Naive thymus-derived CD4-positive, alpha-beta T cell (primary cell): ENCODE results near the gene KLHL22. TPM values are rescaled to one million over a fixed set of nuclear protein-coding genes. Genes with fewer than 3 reads are reported as not detected.

Experiments
- ATAC-seq: fragments of 150-1000 bp; cut with Tn5 transposase; 2 replicates; pipeline ENCODE4 v1.10.0; 2021; ENCODE audit warnings: mild to moderate bottlenecking, moderate library complexity
- CTCF ChIA-PET: fragments of 350-600 bp; sonication (Branson Sonifier 250); formaldehyde crosslinking; loops from one replicate; lab custom pipeline; 2021; ENCODE audit warnings: antibody characterized with exemption; lab: Charles Lee
- POLR2A ChIA-PET: fragments of 350-600 bp; sonication (Branson Sonifier 250); formaldehyde crosslinking; loops from one replicate; lab custom pipeline; 2021; ENCODE audit warnings: antibody characterized with exemption, inconsistent platforms; lab: Charles Lee
- DNase-seq, 9 donors: peaks; one replicate each; pipeline versions ENCODE4 v3.0.0 to v3.0.0-alpha.2; 2020 to 2022; ENCODE audit warnings: mixed read lengths in 1 of 9
- H3K27ac ChIP-seq: one replicate; pipeline ENCODE4 v1.7.0; 2013; ENCODE audit warnings: mild to moderate bottlenecking, low read depth, low read length, moderate library complexity
- H3K27me3 ChIP-seq, 2 donors: one replicate each; pipeline ENCODE4 v1.7.0; 2013; ENCODE audit warnings: low read length in 2 of 2, mild to moderate bottlenecking in 2 of 2, moderate library complexity in 2 of 2; ENCODE audit not compliant: control insufficient read depth in 2 of 2, insufficient read depth in 2 of 2
- H3K36me3 ChIP-seq, 3 experiments: 1 replicate in 2 of 3; 2 replicates in 1 of 3; pipeline ENCODE4 v1.7.0; 2013; ENCODE audit warnings: low read length in 3 of 3, mild to moderate bottlenecking in 3 of 3, moderate library complexity in 1 of 3; ENCODE audit not compliant: insufficient read depth in 3 of 3, control insufficient read depth in 2 of 3
- H3K4me1 ChIP-seq, 2 donors: one replicate each; pipeline ENCODE4 v1.7.0; 2013; ENCODE audit warnings: low read length in 2 of 2, mild to moderate bottlenecking in 2 of 2, moderate library complexity in 1 of 2; ENCODE audit not compliant: control insufficient read depth in 2 of 2, insufficient read depth in 2 of 2
- H3K4me3 ChIP-seq: 2 replicates; pipeline ENCODE4 v1.7.0; 2013; ENCODE audit warnings: mild to moderate bottlenecking, low read length
- H3K9me3 ChIP-seq, 3 experiments: 1 replicate in 2 of 3; 2 replicates in 1 of 3; pipeline ENCODE4 v1.7.0; 2013; ENCODE audit warnings: low read length in 3 of 3; ENCODE audit not compliant: control insufficient read depth in 2 of 3
- H3K27ac Mint-ChIP-seq, 9 donors: one replicate each; pipeline ENCODE4 v1.8.0; 2020 to 2022; ENCODE audit warnings: mixed read lengths in 9 of 9, mild to moderate bottlenecking in 8 of 9, moderate library complexity in 5 of 9, inconsistent platforms in 2 of 9
- H3K27me3 Mint-ChIP-seq, 5 donors: one replicate each; pipeline ENCODE4 v1.8.0; 2021 to 2022; ENCODE audit warnings: mixed read lengths in 5 of 5, mild to moderate bottlenecking in 1 of 5
- H3K36me3 Mint-ChIP-seq, 5 donors: one replicate each; pipeline ENCODE4 v1.8.0; 2020 to 2022; ENCODE audit warnings: mixed read lengths in 5 of 5, mild to moderate bottlenecking in 3 of 5, inconsistent platforms in 1 of 5
- H3K4me1 Mint-ChIP-seq, 7 donors: one replicate each; pipeline ENCODE4 v1.8.0; 2020 to 2022; ENCODE audit warnings: mixed read lengths in 7 of 7, mild to moderate bottlenecking in 3 of 7, inconsistent platforms in 1 of 7
- H3K4me3 Mint-ChIP-seq, 10 donors: one replicate each; pipeline ENCODE4 v1.8.0; 2020 to 2022; ENCODE audit warnings: mild to moderate bottlenecking in 10 of 10, mixed read lengths in 10 of 10, moderate library complexity in 6 of 10, inconsistent platforms in 2 of 10
- H3K9me3 Mint-ChIP-seq, 11 donors: one replicate each; pipeline ENCODE4 v1.8.0; 2020 to 2022; ENCODE audit warnings: mixed read lengths in 11 of 11, mild to moderate bottlenecking in 4 of 11, inconsistent platforms in 1 of 11, moderate library complexity in 1 of 11
- intact Hi-C, 2 donors: fragments of 100-400 bp; cut with micrococcal nuclease; formaldehyde crosslinking; loops; one replicate each; pipeline ENCODE4 v1.15.1; 2023
- polyA plus RNA-seq, 2 donors: library from polyadenylated mRNA; unstranded; fragments of 300-500 nt; fragmentation: Illumina TruSeq; gene quantifications; one replicate each; pipeline ENCODE4 v1.2.3, GENCODE V29; 2021
- total RNA-seq, 6 experiments: library from RNA in 5 of 6; stranded (reverse) in 5 of 6; gene quantifications; 1 replicate in 5 of 6; 2 replicates in 1 of 6; pipeline ENCODE4 v1.2.3 and lab custom pipeline; 2021 to 2026

Gene KLHL22
- total and polyA plus RNA-seq, 7 experiments from 2014 or later, result 20.6 to 71.3 (median 40.0) TPM

DNA sequence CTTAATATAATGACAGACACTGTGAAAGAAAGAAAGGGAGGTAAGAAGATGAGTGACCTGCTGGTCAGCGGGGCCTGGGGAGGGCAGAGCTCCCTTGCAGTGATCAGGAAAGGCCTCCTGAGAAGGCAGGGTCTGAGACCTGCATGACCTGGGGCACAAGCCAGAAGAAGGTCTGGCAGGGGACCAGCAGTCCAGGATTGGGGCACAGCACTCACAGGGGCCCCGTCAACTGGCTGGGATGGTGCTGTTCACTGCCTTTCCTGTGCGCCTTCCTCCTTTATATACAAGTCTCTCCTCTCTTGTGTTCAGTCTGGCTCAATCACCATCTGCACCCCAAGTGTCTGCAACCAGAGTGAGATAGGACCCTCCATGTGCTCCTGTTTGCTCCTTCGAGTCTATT lies 35.7 kb downstream of the KLHL22 start:
- Histone ChIP-seq H3K27ac (no peak overlapping the region), H3K4me1 (peaks cover 33 to 42% of the 10 kb centered on the region in 2 donors), H3K4me3 (no peak overlapping the region), H3K27me3 (no peaks in the 10 kb centered on the region), H3K9me3 (no peaks in the 10 kb centered on the region), H3K36me3 (peaks cover 0 to 12% (median 5%) of the 10 kb centered on the region in 3 experiments)
- Mint-ChIP-seq H3K27me3 (no peaks in the 10 kb centered on the region), H3K27ac (peak overlapping the region in 6 of 9 donors; percentile 21 to 77 (median 36)), H3K4me1 (peaks cover 39 to 69% (median 61%) of the 10 kb centered on the region in 7 donors), H3K36me3 (peaks cover 11 to 38% (median 20%) of the 10 kb centered on the region in 5 donors), H3K9me3 (no peaks in the 10 kb centered on the region), H3K4me3 (peak overlapping the region in 3 of 10 donors; percentile 17 to 63 (median 51))
- intact Hi-C loops, result loop anchor here (5.0 kb wide), 3 partner anchors 163 to 1277 kb away; partner anchors contain the start of gene YPEL1 (in 1 of the 2)
- ChIA-PET CTCF (interaction anchor here (0.5 to 1.0 kb wide), 2 partner anchors 42 to 97 kb away, joined by 3 to 4 read pairs; no protein-coding TSS in a partner anchor), POLR2A (interaction anchor here (0.6 to 1.5 kb wide), 5 partner anchors 9 to 485 kb away, joined by 3 to 7 read pairs (median 3); no protein-coding TSS in a partner anchor)
- ATAC-seq, result no peak
- no peak for DNase-seq

DNA sequence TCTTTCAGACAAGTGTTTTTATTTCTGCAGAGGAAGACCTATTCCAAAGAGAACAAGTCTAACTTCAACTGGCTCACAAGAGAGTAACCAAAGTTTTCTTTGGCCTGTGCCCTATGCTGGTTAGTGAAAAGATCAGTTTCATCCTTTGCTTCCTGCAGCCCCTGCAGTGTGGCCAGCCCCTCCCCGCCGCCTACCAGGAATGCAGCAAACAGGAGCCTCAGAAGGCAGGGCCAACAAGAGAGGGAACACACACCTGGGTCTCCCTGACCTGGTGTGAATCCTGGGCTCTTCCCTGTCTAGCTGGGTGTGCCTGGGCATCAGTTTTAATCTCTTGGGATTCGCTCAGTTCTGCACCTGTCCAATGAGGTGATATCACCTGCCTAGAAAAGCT lies 36.4 kb downstream of the KLHL22 start:
- Histone ChIP-seq H3K27me3 (no peaks in the 10 kb centered on the region), H3K4me1 (peaks cover 26 to 34% of the 10 kb centered on the region in 2 donors)

DNA sequence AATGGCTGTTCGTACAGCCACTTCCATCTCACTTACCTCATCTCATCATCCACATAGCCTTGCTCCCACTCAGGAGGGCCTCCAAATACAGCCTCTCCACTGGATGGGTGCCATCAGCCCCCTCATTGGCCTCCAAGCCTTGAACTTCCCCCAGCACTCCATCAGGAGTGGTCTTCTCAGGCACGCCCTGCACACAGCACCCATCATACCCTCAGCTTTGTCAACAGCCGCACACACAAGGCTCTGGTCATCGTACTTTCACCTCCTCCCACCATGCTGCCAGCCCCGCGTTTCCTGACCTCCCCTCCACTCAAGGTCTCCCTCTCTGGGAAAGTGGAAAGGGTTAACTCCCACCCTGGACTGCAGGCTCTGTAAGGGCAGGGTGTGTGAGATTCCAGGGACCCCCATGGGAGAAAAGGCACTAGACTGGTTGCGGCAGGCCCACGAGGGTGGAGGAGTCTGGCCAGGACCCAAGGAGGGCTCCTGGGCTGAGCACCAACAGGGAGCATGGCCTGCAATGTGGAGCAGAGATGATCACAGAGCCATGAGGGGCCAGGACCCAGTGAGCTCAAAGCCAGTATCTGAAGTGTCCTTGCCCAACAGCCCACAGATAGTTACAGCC lies 37.0 kb downstream of the KLHL22 start:
- no peak for ATAC-seq
- Histone ChIP-seq H3K4me1 (peaks cover 21 to 29% of the 10 kb centered on the region in 2 donors), H3K9me3 (no peaks in the 10 kb centered on the region), H3K4me3 (no peak overlapping the region), H3K27ac (no peak overlapping the region), H3K27me3 (no peaks in the 10 kb centered on the region), H3K36me3 (peaks cover 0 to 12% (median 5%) of the 10 kb centered on the region in 3 experiments)
- Mint-ChIP-seq H3K27me3 (no peaks in the 10 kb centered on the region), H3K9me3 (peaks cover 0 to 2% (median 0%) of the 10 kb centered on the region in 11 donors), H3K36me3 (peaks cover 11 to 41% (median 20%) of the 10 kb centered on the region in 5 donors), H3K27ac (peak overlapping the region in 2 of 9 donors; percentile 25 to 43), H3K4me3 (no peak overlapping the region), H3K4me1 (peaks cover 26 to 57% (median 49%) of the 10 kb centered on the region in 7 donors)
- intact Hi-C loops, result loop anchor here in 1 of 2 donors (5.0 kb wide), 1 partner anchor 301 kb away; no protein-coding TSS in a partner anchor
- no peak for DNase-seq
- ChIA-PET CTCF (interaction anchor here (0.6 to 1.0 kb wide), 4 partner anchors 41 to 122 kb away, joined by 3 to 6 read pairs (median 4); no protein-coding TSS in a partner anchor), POLR2A (interaction anchor here (0.6 to 1.4 kb wide), 2 partner anchors 29 to 38 kb away, joined by 3 read pairs; no protein-coding TSS in a partner anchor)

More for the DNA sequence above, 36.4 kb downstream of the KLHL22 start:
- CTCF ChIA-PET, result interaction anchor here (0.5 to 1.0 kb wide), 4 partner anchors 41 to 122 kb away, joined by 3 to 6 read pairs (median 4); no protein-coding TSS in a partner anchor
- Mint-ChIP-seq H3K9me3 (peaks cover 0 to 2% (median 0%) of the 10 kb centered on the region in 11 donors), H3K36me3 (peaks cover 11 to 41% (median 20%) of the 10 kb centered on the region in 5 donors), H3K4me3 (peak overlapping the region in 1 of 10 donors; percentile 17), H3K4me1 (peaks cover 31 to 62% (median 54%) of the 10 kb centered on the region in 7 donors), H3K27ac (peak overlapping the region in 5 of 9 donors; percentile 24 to 77 (median 36)), H3K27me3 (no peaks in the 10 kb centered on the region)
- Histone ChIP-seq H3K4me3 (no peak overlapping the region), H3K27ac (no peak overlapping the region), H3K9me3 (no peaks in the 10 kb centered on the region), H3K36me3 (peaks cover 0 to 12% (median 5%) of the 10 kb centered on the region in 3 experiments)
- POLR2A ChIA-PET, result interaction anchor here (0.6 to 1.5 kb wide), 3 partner anchors 29 to 37 kb away, joined by 3 to 4 read pairs (median 3); no protein-coding TSS in a partner anchor
- DNase-seq (no peak), ATAC-seq (no peak)
- intact Hi-C loops, result loop anchor here in 1 of 2 donors (5.0 kb wide), 1 partner anchor 302 kb away; no protein-coding TSS in a partner anchor

DNA sequence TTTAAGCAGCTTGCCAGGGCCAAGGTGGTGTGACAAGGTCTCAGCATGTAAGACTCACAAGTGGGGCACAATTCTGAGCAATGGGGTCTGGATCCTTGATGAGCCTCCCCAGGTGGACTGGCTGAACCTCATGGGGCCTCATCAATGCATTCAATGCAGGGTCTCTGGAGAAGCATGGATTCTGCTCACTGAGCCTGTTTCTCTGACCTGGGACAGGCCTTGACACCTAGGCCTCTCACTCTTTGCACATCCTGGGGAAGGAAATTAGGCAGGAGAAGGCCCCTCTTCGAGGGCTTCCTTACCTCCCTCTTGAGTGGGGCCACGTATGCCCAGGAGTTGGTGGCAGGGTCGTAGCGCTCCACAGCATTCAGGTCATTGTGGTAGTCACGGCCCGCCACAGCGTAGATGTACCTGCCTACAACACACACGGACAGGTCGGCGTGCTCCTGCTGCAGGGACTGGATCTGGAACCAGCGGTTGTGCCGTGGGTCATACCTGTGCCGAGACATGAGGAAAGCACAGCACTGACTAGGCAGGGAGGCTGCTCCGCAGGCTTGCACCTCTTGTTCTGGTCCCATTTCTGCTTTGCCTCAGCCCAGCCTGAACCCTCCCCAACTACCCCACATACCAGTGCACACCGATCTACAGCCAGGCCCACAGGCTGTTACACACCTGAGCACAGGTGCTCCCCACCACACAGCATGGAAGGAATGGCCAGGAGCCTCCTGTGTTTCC lies 37.9 kb downstream of the KLHL22 start:
- DNase-seq, result no peak
- Mint-ChIP-seq H3K27me3 (no peaks in the 10 kb centered on the region), H3K27ac (peak overlapping the region in 2 of 9 donors; percentile 32 to 83), H3K36me3 (peaks cover 11 to 41% (median 19%) of the 10 kb centered on the region in 5 donors), H3K4me1 (peaks cover 17 to 47% (median 39%) of the 10 kb centered on the region in 7 donors), H3K9me3 (peaks cover 0 to 2% (median 0%) of the 10 kb centered on the region in 11 donors), H3K4me3 (no peak overlapping the region)
- Histone ChIP-seq H3K4me3 (no peak overlapping the region), H3K36me3 (peaks cover 0 to 12% (median 5%) of the 10 kb centered on the region in 3 experiments), H3K9me3 (no peaks in the 10 kb centered on the region), H3K27ac (no peak overlapping the region), H3K27me3 (no peaks in the 10 kb centered on the region), H3K4me1 (peaks cover 11 to 20% of the 10 kb centered on the region in 2 donors)
- intact Hi-C loops, result loop anchor here in 1 of 2 donors (5.0 kb wide), 1 partner anchor 300 kb away; no protein-coding TSS in a partner anchor
- POLR2A ChIA-PET, result interaction anchor here (1.4 to 1.6 kb wide), 3 partner anchors 25 to 39 kb away, joined by 4 to 11 read pairs (median 4); no protein-coding TSS in a partner anchor
- CTCF ChIA-PET, result interaction anchor here (0.6 to 3.8 kb wide), 5 partner anchors 28 to 123 kb away, joined by 3 to 55 read pairs (median 5); no protein-coding TSS in a partner anchor
- ATAC-seq, result no peak

DNA sequence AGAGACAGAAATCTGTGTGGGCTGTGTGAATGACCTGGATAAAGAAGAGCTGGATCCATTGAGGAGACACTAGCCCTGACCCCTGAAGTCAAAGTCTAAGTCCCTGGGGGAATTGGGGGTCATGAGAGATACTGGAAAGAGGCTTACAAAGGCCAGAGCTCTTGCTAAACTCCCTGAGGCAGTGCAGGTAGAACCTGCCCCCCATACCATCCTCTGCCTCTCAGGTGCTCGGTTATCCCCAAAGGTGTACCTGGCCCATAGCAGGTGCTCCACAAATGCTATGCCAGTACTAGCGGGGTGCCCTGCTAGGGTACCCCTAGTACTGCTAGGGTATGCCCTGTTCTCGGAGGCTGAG lies 38.9 kb downstream of the KLHL22 start:
- peaks cover 0 to 2% (median 0%) of the 10 kb centered on the region in 11 donors for H3K9me3 Mint-ChIP-seq
- H3K27me3 Mint-ChIP-seq, result no peaks in the 10 kb centered on the region
- no peak for ATAC-seq
- peaks cover 13 to 40% (median 34%) of the 10 kb centered on the region in 7 donors for H3K4me1 Mint-ChIP-seq
- no peak overlapping the region for H3K4me3 Mint-ChIP-seq
- Histone ChIP-seq H3K4me1 (peaks cover 8 to 16% of the 10 kb centered on the region in 2 donors), H3K27ac (no peak overlapping the region), H3K4me3 (no peak overlapping the region), H3K9me3 (no peaks in the 10 kb centered on the region), H3K36me3 (peaks cover 0 to 19% (median 5%) of the 10 kb centered on the region in 3 experiments), H3K27me3 (no peaks in the 10 kb centered on the region)
- peaks cover 11 to 47% (median 22%) of the 10 kb centered on the region in 5 donors for H3K36me3 Mint-ChIP-seq
- intact Hi-C loops, result loop anchor here (1.0 to 5.0 kb wide), 5 partner anchors 8 to 299 kb away; no protein-coding TSS in a partner anchor
- ChIA-PET POLR2A (interaction anchor here (0.6 to 4.4 kb wide), 10 partner anchors 7 to 112 kb away, joined by 3 to 25 read pairs (median 4); partner anchors contain the start of gene KLHL22), CTCF (interaction anchor here (0.7 to 3.8 kb wide), 13 partner anchors 11 to 849 kb away, joined by 3 to 55 read pairs (median 4); partner anchors contain the start of gene CCDC188)
- peak overlapping the region in 5 of 9 donors; percentile 25 to 75 (median 51) for H3K27ac Mint-ChIP-seq
- no peak for DNase-seq
